Body of pancreas (tissue), 4 donors: ENCODE measurements around the gene FAHD1.

ENCODE experiments used
- CTCF ChIP-seq, 7 experiments: fragments of 450-650 bp in 4 of 7; fragments of 200-600 bp in 3 of 7; sonication (generic) in 3 of 7; IDR thresholded peaks; one replicate each; pipeline ENCODE4 v1.5.1; 2016 to 2019; ENCODE audit warnings: antibody characterized with exemption in 7 of 7
- POLR2A ChIP-seq, 3 donors: fragments of 450-650 bp; IDR thresholded peaks; one replicate each; pipeline ENCODE4 v1.6.1; 2016; ENCODE audit warnings: antibody characterized with exemption in 3 of 3, mild to moderate bottlenecking in 2 of 3

- TF ChIP-seq CTCF (IDR thresholded peaks at IDR 0.05) = no peak
- TF ChIP-seq POLR2A (IDR thresholded peaks at IDR 0.05) = no peak
Measured at GRCh38 chr16:1845985-1846384, 19.0 kb downstream of the FAHD1 start.
